ENCODE results near the gene ENOSF1.
A peak's percentile ranks its signal among the peaks of the same experiment; 100 is the strongest.

The ENOSF1 gene

GRCh38 chr18:629269-630150 lies 82.9 kb downstream of the ENOSF1 start:
- no peak for FAIRE-seq

GRCh38 chr18:627231-627630 lies 85.2 kb downstream of the ENOSF1 start:
- FAIRE-seq: no peak

- peak; percentile 61 for FAIRE-seq
These were observed 88.4 kb downstream of the ENOSF1 start for GRCh38 chr18:623761-624620.

DNA sequence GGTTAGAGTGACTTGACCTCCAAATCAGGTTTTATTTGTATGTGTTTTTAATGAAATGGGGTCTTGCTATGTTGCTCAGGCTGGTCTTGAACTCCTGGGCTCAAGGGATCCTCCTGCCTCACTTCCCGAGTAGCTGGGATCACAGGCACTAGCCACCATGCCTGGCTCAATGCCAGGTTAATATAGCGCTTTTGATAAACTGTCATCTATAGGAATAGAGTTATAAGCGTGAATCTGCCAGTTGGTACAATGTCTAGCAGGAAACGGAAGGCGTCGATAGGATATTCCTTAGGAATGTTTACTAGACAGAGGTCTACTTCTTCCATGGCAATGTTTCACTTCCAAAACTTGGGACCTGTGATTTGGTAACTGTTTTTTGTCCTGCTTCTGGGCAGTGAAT lies 90.1 kb downstream of the ENOSF1 start:
- FAIRE-seq: no peak

- no peak for FAIRE-seq
These were observed 91.0 kb downstream of the ENOSF1 start for GRCh38 chr18:621291-622043.

Data from TTC549 (cell line).